HepG2 (cell line): ENCODE results near the gene BRD2. TPM values are rescaled to one million over a fixed set of nuclear protein-coding genes. Genes with fewer than 3 reads are reported as not detected.

ENCODE experiments used
- ATAC-seq: fragments of 200-7000 bp; cut with Tn5 transposase; 3 replicates; pipeline ENCODE4 v1.9.1; 2020; ENCODE audit warnings: mild to moderate bottlenecking, moderate library complexity
- BruUV-seq: library from RNA; stranded (reverse); fragments of 400-500 nt; replicated peaks from 2 replicates; lab custom pipeline; 2021; lab: Mats Ljungman, UMichigan
- CTCF ChIA-PET: fragments of 300-600 bp; formaldehyde crosslinking; extraction: SDS; loops from one replicate; lab custom pipeline; 2021; ENCODE audit warnings: low total read pairs, inconsistent platforms, low intra/inter-chr PET ratio; lab: Yijun Ruan, JAX
- POLR2A ChIA-PET: fragments of 350-600 bp; sonication (Branson Sonifier 250); formaldehyde crosslinking; loops from one replicate; lab custom pipeline; 2020; ENCODE audit warnings: antibody characterized with exemption, inconsistent platforms; lab: Yijun Ruan, JAX
- DNase-seq: peaks from one replicate; pipeline ENCODE4 v3.0.0-alpha.2; 2015; ENCODE audit warnings: low spot score
- FAIRE-seq: peaks from 3 replicates; lab custom pipeline; 2011; peaks lifted over from hg19 to GRCh38; lab: Jason Lieb, UNC
- H2AFZ ChIP-seq: one replicate; pipeline ENCODE4 v1.6.1; 2011; ENCODE audit warnings: low read length, inconsistent platforms
- H3K27ac ChIP-seq: fragments of 300-600 bp; 3 replicates; pipeline ENCODE4 v1.8.0; 2011; ENCODE audit warnings: mixed run types, mild to moderate bottlenecking, mixed read lengths, low read length, inconsistent platforms; ENCODE audit not compliant: insufficient read depth; ENCODE audit errors: extremely low read length
- H3K27me3 ChIP-seq, 2 experiments: fragments of 200-600 bp in 1 of 2; 2 replicates in 1 of 2; 3 replicates in 1 of 2; pipeline versions ENCODE4 v1.6.0 to v1.8.0; 2011; ENCODE audit warnings: low read length in 2 of 2, mild to moderate bottlenecking in 2 of 2, moderate library complexity in 2 of 2, inconsistent platforms in 1 of 2; ENCODE audit not compliant: insufficient read depth in 2 of 2, control insufficient read depth in 1 of 2
- H3K36me3 ChIP-seq, 2 experiments: fragments of 200-600 bp in 1 of 2; replicated peaks in 1 of 2; 2 replicates in 1 of 2; 3 replicates in 1 of 2; pipeline versions ENCODE4 v1.5.1 to v1.8.0; 2011; ENCODE audit warnings: low read length in 2 of 2, inconsistent platforms in 1 of 2; ENCODE audit not compliant: insufficient read depth in 2 of 2, control insufficient read depth in 1 of 2
- H3K4me1 ChIP-seq: 2 replicates; pipeline ENCODE4 v1.5.1; 2012; ENCODE audit warnings: low read length, inconsistent platforms; ENCODE audit not compliant: insufficient read depth
- H3K4me2 ChIP-seq: 2 replicates; pipeline ENCODE4 v1.6.0; 2011; ENCODE audit warnings: low read depth, low read length, inconsistent platforms
- H3K4me3 ChIP-seq, 3 experiments: fragments of 200-600 bp in 1 of 3; sonication (generic), shearing (Covaris generic) in 1 of 3; replicated peaks in 1 of 3; 2 replicates each; pipeline ENCODE4 v1.5.1; 2011 to 2016; ENCODE audit warnings: low read length in 3 of 3, inconsistent platforms in 2 of 3, low read depth in 2 of 3, mild to moderate bottlenecking in 2 of 3, control low read depth in 1 of 3, mixed read lengths in 1 of 3; ENCODE audit not compliant: insufficient read depth in 1 of 3
- H3K79me2 ChIP-seq: one replicate; pipeline ENCODE4 v1.6.1; 2011; ENCODE audit warnings: low read length, inconsistent platforms; ENCODE audit not compliant: insufficient read depth
- H3K9ac ChIP-seq: 2 replicates; pipeline ENCODE4 v1.6.0; 2011; ENCODE audit warnings: mild to moderate bottlenecking, low read depth, low read length, inconsistent platforms; ENCODE audit not compliant: insufficient read depth
- H3K9me3 ChIP-seq: 2 replicates; pipeline ENCODE4 v1.5.1; 2012; ENCODE audit warnings: mild to moderate bottlenecking, low read length
- H4K20me1 ChIP-seq: 2 replicates; pipeline ENCODE4 v1.6.0; 2011; ENCODE audit warnings: inconsistent platforms, mild to moderate bottlenecking, low read length, moderate library complexity; ENCODE audit not compliant: insufficient read depth
- CEBPB ChIP-seq: IDR thresholded peaks from 2 replicates; pipeline ENCODE4 v1.6.1; 2011; ENCODE audit warnings: low read depth, low read length, improper control_type of control experiment, borderline replicate concordance
- DPF2 ChIP-seq: sonication (generic); formaldehyde crosslinking; IDR thresholded peaks from 2 replicates; pipeline ENCODE4 v1.4.0; 2020; ENCODE audit warnings: mild to moderate bottlenecking, low read depth, missing genetic modification reagents, borderline replicate concordance
- EED ChIP-seq: sonication (generic); formaldehyde crosslinking; IDR thresholded peaks from 2 replicates; pipeline ENCODE4 v1.5.0; 2020; ENCODE audit warnings: mild to moderate bottlenecking, missing genetic modification reagents
- FOXC1 ChIP-seq: sonication (generic); formaldehyde crosslinking; IDR thresholded peaks from 2 replicates; pipeline ENCODE4 v1.8.0; 2022; ENCODE audit warnings: mild to moderate bottlenecking, missing genetic modification reagents, borderline replicate concordance
- GPN1 ChIP-seq: sonication (generic); formaldehyde crosslinking; IDR thresholded peaks from 2 replicates; pipeline ENCODE4 v1.5.1; 2020; ENCODE audit warnings: missing genetic modification reagents, borderline replicate concordance
- HMG20A ChIP-seq: IDR thresholded peaks from 2 replicates; pipeline ENCODE4 v1.6.1; 2016; ENCODE audit warnings: borderline replicate concordance
- HNRNPLL ChIP-seq: fragments of 200-400 bp; formaldehyde crosslinking; IDR thresholded peaks from 2 replicates; pipeline ENCODE4 v1.6.1; 2017; ENCODE audit warnings: mild to moderate bottlenecking, low read depth, low read length; ENCODE audit not compliant: poor library complexity, severe bottlenecking
- USF2 ChIP-seq, 2 experiments: sonication (generic) in 1 of 2; formaldehyde crosslinking in 1 of 2; IDR thresholded peaks; 2 replicates each; pipeline versions ENCODE4 v1.5.1 to v1.6.1; 2011 to 2020; ENCODE audit warnings: borderline replicate concordance in 1 of 2, low read depth in 1 of 2, low read length in 1 of 2, mild to moderate bottlenecking in 1 of 2, missing genetic modification reagents in 1 of 2, moderate library complexity in 1 of 2
- ZNF547 ChIP-seq: sonication (generic); formaldehyde crosslinking; IDR thresholded peaks from 2 replicates; pipeline ENCODE4 v1.5.1; 2020; ENCODE audit warnings: mild to moderate bottlenecking, missing genetic modification reagents
- ZNF672 ChIP-seq: sonication (generic); formaldehyde crosslinking; IDR thresholded peaks from 2 replicates; pipeline ENCODE4 v1.8.1; 2022; ENCODE audit warnings: missing genetic modification reagents
- ZNF878 ChIP-seq: sonication (generic); formaldehyde crosslinking; IDR thresholded peaks from 2 replicates; pipeline ENCODE4 v1.8.1; 2023; ENCODE audit warnings: mild to moderate bottlenecking, missing genetic modification reagents, moderate library complexity
- WGBS: methylation state at CpG from one replicate; pipeline ENCODE4 v1.1.6; 2017; ENCODE audit warnings: low lambda C conversion rate; 5-methylcytosine and 5-hydroxymethylcytosine counted together
- in situ Hi-C: cut with HindIII; loops from 2 replicates; pipeline ENCODE4 v1.10.0; 2017; ENCODE audit warnings: low pct_unique_long_range_greater_than_20kb; ENCODE audit not compliant: extremely low pct_ligation_motif_present
- intact Hi-C: fragments of 100-400 bp; cut with micrococcal nuclease; formaldehyde crosslinking; loops from one replicate; pipeline ENCODE4 v1.10.0; 2022; ENCODE audit not compliant: unreplicated experiment
- polyA plus RNA-seq, 8 experiments: library from polyadenylated mRNA; depleted of rRNA in 3 of 8; stranded (reverse) in 7 of 8; unstranded in 1 of 8; fragments of >200 nt; fragmentation: Illumina TruSeq in 4 of 8; extraction: Trizol in 4 of 8; gene quantifications; 2 replicates each; pipeline versions ENCODE4 v1.2.1 to v1.2.3, GENCODE V29; 2011 to 2016; ENCODE audit warnings: low read depth in 4 of 8, missing spikeins in 1 of 8, mixed read lengths in 1 of 8; ENCODE audit not compliant: insufficient read depth in 1 of 8
- total RNA-seq, 5 experiments: library from RNA; depleted of rRNA; stranded (reverse); fragments of >200 nt; fragmentation: Illumina TruSeq; extraction: Trizol; gene quantifications; 2 replicates each; pipeline ENCODE4 v1.2.3, GENCODE V29; 2016; ENCODE audit warnings: low read depth in 1 of 5
- TF ChIP-seq, protein P1 (sequence below): sonication (generic); formaldehyde crosslinking; conservative IDR thresholded peaks from 2 replicates; pipeline ENCODE4 v1.4.0; 2020; ENCODE audit warnings: missing genetic modification reagents
- TF ChIP-seq, protein P2 (sequence below): sonication (generic); formaldehyde crosslinking; IDR thresholded peaks from 2 replicates; pipeline ENCODE4 v1.5.0; 2020; ENCODE audit warnings: mild to moderate bottlenecking, low read depth, missing genetic modification reagents, borderline replicate concordance
- TF ChIP-seq, protein P3 (sequence below): sonication (generic); formaldehyde crosslinking; IDR thresholded peaks from 2 replicates; pipeline ENCODE4 v1.5.0; 2020; ENCODE audit warnings: missing genetic modification reagents
- TF ChIP-seq, protein P4 (sequence below): sonication (generic); formaldehyde crosslinking; conservative IDR thresholded peaks from 2 replicates; pipeline ENCODE4 v1.8.1; 2023; ENCODE audit warnings: missing genetic modification reagents

BRD2 gene
- total and polyA plus RNA-seq, 2 of the 13 experiments (the other 11 are each of a cell fraction or from before 2014, with no cell fraction given), result 143 to 202 TPM

DNA sequence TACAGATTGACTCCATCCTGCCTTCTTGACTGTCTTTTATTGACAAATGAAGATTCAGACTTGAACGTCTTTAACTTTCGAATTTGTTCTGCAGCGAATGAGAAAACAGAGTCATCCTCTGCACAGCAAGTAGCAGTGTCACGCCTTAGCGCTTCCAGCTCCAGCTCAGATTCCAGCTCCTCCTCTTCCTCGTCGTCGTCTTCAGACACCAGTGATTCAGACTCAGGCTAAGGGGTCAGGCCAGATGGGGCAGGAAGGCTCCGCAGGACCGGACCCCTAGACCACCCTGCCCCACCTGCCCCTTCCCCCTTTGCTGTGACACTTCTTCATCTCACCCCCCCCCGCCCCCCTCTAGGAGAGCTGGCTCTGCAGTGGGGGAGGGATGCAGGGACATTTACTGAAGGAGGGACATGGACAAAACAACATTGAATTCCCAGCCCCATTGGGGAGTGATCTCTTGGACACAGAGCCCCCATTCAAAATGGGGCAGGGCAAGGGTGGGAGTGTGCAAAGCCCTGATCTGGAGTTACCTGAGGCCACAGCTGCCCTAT lies 12.2 kb downstream of the BRD2 start (continued):
- TF ChIP-seq, protein P1, sequence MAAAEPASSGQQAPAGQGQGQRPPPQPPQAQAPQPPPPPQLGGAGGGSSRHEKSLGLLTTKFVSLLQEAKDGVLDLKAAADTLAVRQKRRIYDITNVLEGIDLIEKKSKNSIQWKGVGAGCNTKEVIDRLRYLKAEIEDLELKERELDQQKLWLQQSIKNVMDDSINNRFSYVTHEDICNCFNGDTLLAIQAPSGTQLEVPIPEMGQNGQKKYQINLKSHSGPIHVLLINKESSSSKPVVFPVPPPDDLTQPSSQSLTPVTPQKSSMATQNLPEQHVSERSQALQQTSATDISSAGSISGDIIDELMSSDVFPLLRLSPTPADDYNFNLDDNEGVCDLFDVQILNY (CRISPR knock-in tag), result no peak
- TF ChIP-seq USF2 (IDR thresholded peaks at IDR 0.05; ENCODE audit: low read depth, low read length) (no peak), USF2 (CRISPR knock-in tag; IDR thresholded peaks at IDR 0.05; ENCODE audit: borderline replicate concordance) (no peak), GPN1 (CRISPR knock-in tag) (no peak), EED (no peak), FOXC1 (CRISPR knock-in tag) (no peak)
- TF ChIP-seq, protein P2, sequence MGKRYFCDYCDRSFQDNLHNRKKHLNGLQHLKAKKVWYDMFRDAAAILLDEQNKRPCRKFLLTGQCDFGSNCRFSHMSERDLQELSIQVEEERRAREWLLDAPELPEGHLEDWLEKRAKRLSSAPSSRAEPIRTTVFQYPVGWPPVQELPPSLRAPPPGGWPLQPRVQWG, result no peak

- BruUV-seq, result no TSS peak
- ChIA-PET CTCF (interaction anchor here (7.2 kb wide), 1 partner anchor 48 kb away, joined by 103 read pairs; no protein-coding TSS in a partner anchor), POLR2A (interaction anchor here (1.4 to 10.2 kb wide), 4 partner anchors 10 to 96 kb away, joined by 4 to 305 read pairs (median 10); partner anchors contain the start of genes BRD2 and HLA-DMA)
- H3K36me3 ChIP-seq, result peaks cover 28 to 39% of the 10 kb centered on the region in 2 experiments
- no peak overlapping the region for H3K9ac ChIP-seq
- 77% methylated on average over 8 of the region's 8 CpGs for WGBS
- no peaks in the 10 kb centered on the region for H3K9me3 ChIP-seq
- in situ Hi-C loops, result loop anchor here (5.0 kb wide), 1 partner anchor 45 kb away; no protein-coding TSS in a partner anchor
- H3K27me3 ChIP-seq, result peaks cover 0 to 6% of the 10 kb centered on the region in 2 experiments; a peak in 2 of 5 replicates
- intact Hi-C loops, result no loop called here
- no peak overlapping the region for H2AFZ ChIP-seq
- peaks cover 5% of the 10 kb centered on the region for H3K79me2 ChIP-seq
- peaks cover 55% of the 10 kb centered on the region for H4K20me1 ChIP-seq
- peaks cover 15% of the 10 kb centered on the region for H3K4me1 ChIP-seq
- ATAC-seq (no peak), FAIRE-seq (peak; percentile 44), DNase-seq (no peak)
- H3K27ac ChIP-seq, result no peak overlapping the region
- no peak overlapping the region for H3K4me3 ChIP-seq
- no peak overlapping the region for H3K4me2 ChIP-seq
- TF ChIP-seq CEBPB, result peak; percentile 41; the same call in 1 of the 2 replicates
- TF ChIP-seq, protein P3, sequence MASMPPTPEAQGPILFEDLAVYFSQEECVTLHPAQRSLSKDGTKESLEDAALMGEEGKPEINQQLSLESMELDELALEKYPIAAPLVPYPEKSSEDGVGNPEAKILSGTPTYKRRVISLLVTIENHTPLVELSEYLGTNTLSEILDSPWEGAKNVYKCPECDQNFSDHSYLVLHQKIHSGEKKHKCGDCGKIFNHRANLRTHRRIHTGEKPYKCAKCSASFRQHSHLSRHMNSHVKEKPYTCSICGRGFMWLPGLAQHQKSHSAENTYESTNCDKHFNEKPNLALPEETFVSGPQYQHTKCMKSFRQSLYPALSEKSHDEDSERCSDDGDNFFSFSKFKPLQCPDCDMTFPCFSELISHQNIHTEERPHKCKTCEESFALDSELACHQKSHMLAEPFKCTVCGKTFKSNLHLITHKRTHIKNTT, result no peak
- no peak for TF ChIP-seq HMG20A (CRISPR knock-in tag)
- TF ChIP-seq, protein P4, sequence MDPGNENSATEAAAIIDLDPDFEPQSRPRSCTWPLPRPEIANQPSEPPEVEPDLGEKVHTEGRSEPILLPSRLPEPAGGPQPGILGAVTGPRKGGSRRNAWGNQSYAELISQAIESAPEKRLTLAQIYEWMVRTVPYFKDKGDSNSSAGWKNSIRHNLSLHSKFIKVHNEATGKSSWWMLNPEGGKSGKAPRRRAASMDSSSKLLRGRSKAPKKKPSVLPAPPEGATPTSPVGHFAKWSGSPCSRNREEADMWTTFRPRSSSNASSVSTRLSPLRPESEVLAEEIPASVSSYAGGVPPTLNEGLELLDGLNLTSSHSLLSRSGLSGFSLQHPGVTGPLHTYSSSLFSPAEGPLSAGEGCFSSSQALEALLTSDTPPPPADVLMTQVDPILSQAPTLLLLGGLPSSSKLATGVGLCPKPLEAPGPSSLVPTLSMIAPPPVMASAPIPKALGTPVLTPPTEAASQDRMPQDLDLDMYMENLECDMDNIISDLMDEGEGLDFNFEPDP (CRISPR knock-in tag), result 0 out of 2 replicates have a peak, but pooled peaks have one; percentile 34
- no peak for TF ChIP-seq ZNF547 (CRISPR knock-in tag)
- no peak for TF ChIP-seq DPF2 (CRISPR knock-in tag)
- no peak for TF ChIP-seq HNRNPLL
- TF ChIP-seq ZNF672 (CRISPR knock-in tag), result no peak
- no peak for TF ChIP-seq ZNF878
Observed at GRCh38 chr6:32982084-32982701, 13.8 kb downstream of the BRD2 start.
